Measurements from ENCODE around the gene GRIK3. TPM values are rescaled to one million over a fixed set of nuclear protein-coding genes. Genes with fewer than 3 reads are reported as not detected.

GRIK3 gene
- total RNA-seq, 5 donors from 2014 or later (not counting 1 experiment from before 2014, with no cell fraction given): 0.03 TPM; not detected in 4

DNA sequence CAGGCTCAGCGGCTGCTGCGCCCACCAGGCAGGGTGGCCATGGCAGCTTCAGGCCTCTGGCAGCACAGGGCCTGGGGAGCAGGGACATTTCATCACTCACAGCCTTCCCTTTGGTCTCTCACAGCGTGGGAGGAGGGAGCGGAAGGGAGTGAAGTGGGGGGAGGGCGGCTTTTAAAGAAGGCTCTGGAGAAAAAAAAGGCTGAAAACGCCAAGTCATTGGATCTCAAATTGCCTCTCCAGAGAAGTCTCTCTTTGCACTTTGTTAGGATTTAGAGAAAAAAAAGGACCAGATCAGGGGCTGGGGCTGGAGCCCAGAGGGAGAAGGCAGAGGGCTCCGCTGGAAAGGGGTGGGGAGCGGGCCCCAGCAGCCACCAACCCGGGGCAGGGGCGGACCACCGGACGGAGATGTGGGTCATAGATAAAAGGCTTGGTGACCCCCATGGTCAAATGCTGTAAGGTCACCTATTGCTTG is 209.9 kb downstream of the GRIK3 start:
- peaks cover 20 to 26% of the 10 kb centered on the region in 2 donors for H3K27me3 Mint-ChIP-seq
- no peak overlapping the region for H3K27ac ChIP-seq (ENCODE audit: low read length)
- no peaks in the 10 kb centered on the region for H3K9me3 ChIP-seq
- H3K27ac Mint-ChIP-seq: no peak overlapping the region
- H3K36me3 ChIP-seq (ENCODE audit: control insufficient read depth in 2 of 2, extremely low read depth in 1 of 2, insufficient read depth in 1 of 2, low read length in 1 of 2): no peaks in the 10 kb centered on the region
- no peak overlapping the region for H3K4me3 ChIP-seq (ENCODE audit: control insufficient read depth in 1 of 2, extremely low read depth in 1 of 2, low read length in 1 of 2)
- CTCF ChIA-PET: no interaction called here
- no peak for DNase-seq
- no peak overlapping the region for H3K4me3 Mint-ChIP-seq
- H3K4me1 Mint-ChIP-seq: no peaks in the 10 kb centered on the region
- no peaks in the 10 kb centered on the region for H3K4me1 ChIP-seq (ENCODE audit: control insufficient read depth in 1 of 2, extremely low read depth in 1 of 2, insufficient read depth in 2 of 2, low read length in 2 of 2)
- peaks cover 2 to 38% of the 10 kb centered on the region in 2 experiments for H3K27me3 ChIP-seq (replicated peaks in 1 of 2; ENCODE audit: control insufficient read depth in 2 of 2, extremely low read depth in 1 of 2, insufficient read depth in 2 of 2, low read length in 1 of 2)
- no peaks in the 10 kb centered on the region for H3K9me3 Mint-ChIP-seq
- WGBS (ENCODE audit: insufficient coverage): 42% methylated on average over 8 of the region's 12 CpGs
- no peaks in the 10 kb centered on the region for H3K36me3 Mint-ChIP-seq
- POLR2A ChIA-PET: no interaction called here
- no peak for ATAC-seq (replicated peaks in 1 of 4)

DNA sequence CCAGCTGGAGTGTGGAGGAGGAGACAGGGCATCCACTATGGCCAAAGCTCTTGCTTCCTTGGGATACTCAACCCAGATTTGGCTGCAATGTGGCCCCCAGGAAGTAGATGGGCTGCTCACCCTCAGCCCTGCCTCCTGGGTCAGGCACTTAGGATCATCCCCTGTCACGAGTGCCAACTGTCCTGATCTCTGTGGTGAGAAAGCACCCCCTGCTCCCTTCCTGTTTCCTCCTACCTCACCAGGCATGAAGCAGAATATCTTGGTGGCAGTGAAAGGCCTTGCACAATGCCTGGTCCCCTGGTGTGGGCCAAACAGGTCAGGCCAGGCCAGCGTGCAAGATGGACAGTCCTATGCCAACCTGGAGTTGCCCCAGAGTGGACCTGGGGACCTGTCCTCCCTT is 211.7 kb downstream of the GRIK3 start:
- no peak overlapping the region for H3K4me3 Mint-ChIP-seq
- no peaks in the 10 kb centered on the region for H3K4me1 Mint-ChIP-seq
- ChIA-PET POLR2A (no interaction called here), CTCF (no interaction called here)
- WGBS (ENCODE audit: insufficient coverage): 0% methylated on average over 1 of the region's 2 CpGs
- Histone ChIP-seq H3K4me1 (ENCODE audit: control insufficient read depth in 1 of 2, extremely low read depth in 1 of 2, insufficient read depth in 2 of 2, low read length in 2 of 2) (no peaks in the 10 kb centered on the region), H3K9me3 (no peaks in the 10 kb centered on the region), H3K36me3 (ENCODE audit: control insufficient read depth in 2 of 2, extremely low read depth in 1 of 2, insufficient read depth in 1 of 2, low read length in 1 of 2) (no peaks in the 10 kb centered on the region), H3K27me3 (replicated peaks in 1 of 2; ENCODE audit: control insufficient read depth in 2 of 2, extremely low read depth in 1 of 2, insufficient read depth in 2 of 2, low read length in 1 of 2) (peaks cover 2 to 44% of the 10 kb centered on the region in 2 experiments), H3K4me3 (ENCODE audit: control insufficient read depth in 1 of 2, extremely low read depth in 1 of 2, low read length in 1 of 2) (no peak overlapping the region), H3K27ac (ENCODE audit: low read length) (no peak overlapping the region)
- peaks cover 20 to 35% of the 10 kb centered on the region in 2 donors for H3K27me3 Mint-ChIP-seq
- no peak for DNase-seq
- H3K36me3 Mint-ChIP-seq: no peaks in the 10 kb centered on the region
- no peak overlapping the region for H3K27ac Mint-ChIP-seq
- H3K9me3 Mint-ChIP-seq: no peaks in the 10 kb centered on the region
- ATAC-seq (replicated peaks in 1 of 4): no peak

DNA sequence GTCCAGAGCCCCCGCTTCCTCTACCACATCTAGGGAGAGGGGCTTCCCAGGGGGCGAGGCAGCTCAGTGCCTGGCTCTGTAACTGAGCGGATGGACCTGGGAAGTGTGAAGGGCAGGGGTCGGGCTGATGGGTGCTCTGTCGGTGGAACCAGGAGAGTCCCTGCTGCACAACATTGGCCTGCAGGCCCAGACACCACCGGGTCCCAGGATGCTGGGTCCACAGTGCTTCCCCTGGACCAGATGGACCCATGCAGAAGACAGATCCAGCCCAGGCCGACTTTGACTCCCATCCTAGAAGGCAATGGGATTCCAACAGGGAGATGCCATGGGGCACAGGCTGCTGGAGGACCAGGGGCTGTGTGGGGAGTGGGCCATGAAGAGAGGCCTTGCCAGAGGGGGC is 212.9 kb downstream of the GRIK3 start:
- Histone ChIP-seq H3K36me3 (ENCODE audit: control insufficient read depth in 2 of 2, extremely low read depth in 1 of 2, insufficient read depth in 1 of 2, low read length in 1 of 2) (no peaks in the 10 kb centered on the region), H3K9me3 (no peaks in the 10 kb centered on the region), H3K27me3 (replicated peaks in 1 of 2; ENCODE audit: control insufficient read depth in 2 of 2, extremely low read depth in 1 of 2, insufficient read depth in 2 of 2, low read length in 1 of 2) (peaks cover 2 to 39% of the 10 kb centered on the region in 2 experiments), H3K27ac (ENCODE audit: low read length) (no peak overlapping the region), H3K4me1 (ENCODE audit: control insufficient read depth in 1 of 2, extremely low read depth in 1 of 2, insufficient read depth in 2 of 2, low read length in 2 of 2) (no peaks in the 10 kb centered on the region), H3K4me3 (ENCODE audit: control insufficient read depth in 1 of 2, extremely low read depth in 1 of 2, low read length in 1 of 2) (no peak overlapping the region)
- Mint-ChIP-seq H3K4me3 (no peak overlapping the region), H3K27ac (no peak overlapping the region), H3K27me3 (peaks cover 20 to 35% of the 10 kb centered on the region in 2 donors), H3K36me3 (no peaks in the 10 kb centered on the region), H3K9me3 (no peaks in the 10 kb centered on the region), H3K4me1 (no peaks in the 10 kb centered on the region)
- ChIA-PET CTCF (no interaction called here), POLR2A (no interaction called here)
- DNase-seq (no peak), ATAC-seq (replicated peaks in 1 of 4) (no peak)
- 78% methylated on average over 5 of the region's 7 CpGs for WGBS (ENCODE audit: insufficient coverage)

DNA sequence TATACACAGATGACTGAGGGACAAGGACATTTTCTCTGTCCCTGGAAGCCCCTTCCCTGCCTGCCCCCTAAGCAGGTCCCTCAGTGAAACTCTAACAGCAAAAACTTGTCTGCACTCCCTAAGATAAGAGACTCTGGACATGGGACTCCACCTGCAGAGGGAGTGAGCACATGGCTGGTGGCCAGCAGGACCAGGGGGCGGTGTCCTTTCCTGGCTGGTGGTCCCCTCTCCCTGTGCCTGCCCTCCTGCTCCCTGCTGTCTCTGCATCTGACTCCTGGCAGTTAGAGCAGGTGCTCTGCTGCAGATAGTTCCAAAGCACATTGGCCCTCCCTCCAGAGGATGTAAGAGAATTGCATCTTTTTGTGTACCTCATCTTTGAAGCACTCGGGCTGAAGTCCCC is 215.5 kb downstream of the GRIK3 start:
- H3K4me1 Mint-ChIP-seq: no peaks in the 10 kb centered on the region
- POLR2A ChIA-PET: no interaction called here
- H3K36me3 Mint-ChIP-seq: no peaks in the 10 kb centered on the region
- DNase-seq (no peak), ATAC-seq (replicated peaks in 1 of 4) (no peak)
- 47% methylated on average over 2 of the region's 2 CpGs for WGBS (ENCODE audit: insufficient coverage)
- Histone ChIP-seq H3K9me3 (no peaks in the 10 kb centered on the region), H3K4me3 (ENCODE audit: control insufficient read depth in 1 of 2, extremely low read depth in 1 of 2, low read length in 1 of 2) (no peak overlapping the region), H3K36me3 (ENCODE audit: control insufficient read depth in 2 of 2, extremely low read depth in 1 of 2, insufficient read depth in 1 of 2, low read length in 1 of 2) (no peaks in the 10 kb centered on the region), H3K27ac (ENCODE audit: low read length) (no peak overlapping the region), H3K4me1 (ENCODE audit: control insufficient read depth in 1 of 2, extremely low read depth in 1 of 2, insufficient read depth in 2 of 2, low read length in 2 of 2) (no peaks in the 10 kb centered on the region), H3K27me3 (replicated peaks in 1 of 2; ENCODE audit: control insufficient read depth in 2 of 2, extremely low read depth in 1 of 2, insufficient read depth in 2 of 2, low read length in 1 of 2) (peaks cover 0 to 31% of the 10 kb centered on the region in 2 experiments)
- CTCF ChIA-PET: no interaction called here
- H3K4me3 Mint-ChIP-seq: no peak overlapping the region
- no peak overlapping the region for H3K27ac Mint-ChIP-seq
- H3K9me3 Mint-ChIP-seq: no peaks in the 10 kb centered on the region
- H3K27me3 Mint-ChIP-seq: peaks cover 19 to 30% of the 10 kb centered on the region in 2 donors

DNA sequence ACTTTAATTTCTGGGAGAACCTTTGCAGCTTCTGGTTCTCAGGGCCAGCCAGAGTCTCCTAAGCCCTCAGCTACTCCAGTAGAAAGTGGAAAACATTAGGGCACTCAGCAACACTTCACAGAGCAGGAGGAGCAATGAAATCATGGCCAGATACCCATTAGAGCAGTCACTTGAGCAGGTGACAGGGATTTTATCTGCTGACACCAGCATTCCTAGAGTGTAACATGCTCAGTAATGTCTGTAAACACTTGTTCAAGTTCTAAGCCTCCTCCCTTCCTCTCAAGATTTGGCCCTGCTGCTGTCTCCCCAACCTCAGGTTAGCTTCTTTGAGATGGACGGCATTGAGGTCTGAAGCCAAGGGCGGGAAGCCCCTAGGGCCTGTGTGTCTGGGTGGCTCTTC is 218.0 kb downstream of the GRIK3 start:
- DNase-seq (no peak), ATAC-seq (replicated peaks in 1 of 4) (no peak)
- CTCF ChIA-PET: no interaction called here
- Mint-ChIP-seq H3K9me3 (no peaks in the 10 kb centered on the region), H3K36me3 (no peaks in the 10 kb centered on the region), H3K4me3 (no peak overlapping the region), H3K4me1 (no peaks in the 10 kb centered on the region), H3K27ac (no peak overlapping the region), H3K27me3 (peaks cover 10 to 22% of the 10 kb centered on the region in 2 donors)
- no peak overlapping the region for H3K4me3 ChIP-seq (ENCODE audit: control insufficient read depth in 1 of 2, extremely low read depth in 1 of 2, low read length in 1 of 2)
- POLR2A ChIA-PET: no interaction called here
- H3K27ac ChIP-seq (ENCODE audit: low read length): no peak overlapping the region
- no peaks in the 10 kb centered on the region for H3K4me1 ChIP-seq (ENCODE audit: control insufficient read depth in 1 of 2, extremely low read depth in 1 of 2, insufficient read depth in 2 of 2, low read length in 2 of 2)
- WGBS (ENCODE audit: insufficient coverage): 72% methylated on average over 2 of the region's 2 CpGs
- peaks cover 0 to 18% of the 10 kb centered on the region in 2 experiments for H3K27me3 ChIP-seq (replicated peaks in 1 of 2; ENCODE audit: control insufficient read depth in 2 of 2, extremely low read depth in 1 of 2, insufficient read depth in 2 of 2, low read length in 1 of 2)
- H3K36me3 ChIP-seq (ENCODE audit: control insufficient read depth in 2 of 2, extremely low read depth in 1 of 2, insufficient read depth in 1 of 2, low read length in 1 of 2): no peaks in the 10 kb centered on the region
- H3K9me3 ChIP-seq: no peaks in the 10 kb centered on the region

DNA sequence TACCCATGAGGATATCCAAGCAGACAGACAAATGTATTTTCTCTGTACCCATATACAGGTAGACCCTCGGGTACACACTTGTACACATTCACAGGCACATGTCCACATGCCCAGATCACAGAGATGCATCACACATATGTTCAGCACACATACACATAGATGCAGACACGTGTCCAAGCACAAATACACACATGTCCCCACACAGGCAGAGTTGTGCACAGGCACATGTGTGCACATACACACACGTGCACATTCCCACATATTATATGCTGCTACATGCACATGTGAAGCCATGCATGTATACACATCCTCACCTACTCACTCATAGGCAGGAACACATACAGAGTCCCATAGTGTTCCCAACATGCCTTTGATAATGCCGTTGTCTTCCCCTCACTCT is 219.5 kb downstream of the GRIK3 start:
- 55% methylated on average over 4 of the region's 4 CpGs for WGBS (ENCODE audit: insufficient coverage)
- no peaks in the 10 kb centered on the region for H3K9me3 ChIP-seq
- POLR2A ChIA-PET: no interaction called here

DNA sequence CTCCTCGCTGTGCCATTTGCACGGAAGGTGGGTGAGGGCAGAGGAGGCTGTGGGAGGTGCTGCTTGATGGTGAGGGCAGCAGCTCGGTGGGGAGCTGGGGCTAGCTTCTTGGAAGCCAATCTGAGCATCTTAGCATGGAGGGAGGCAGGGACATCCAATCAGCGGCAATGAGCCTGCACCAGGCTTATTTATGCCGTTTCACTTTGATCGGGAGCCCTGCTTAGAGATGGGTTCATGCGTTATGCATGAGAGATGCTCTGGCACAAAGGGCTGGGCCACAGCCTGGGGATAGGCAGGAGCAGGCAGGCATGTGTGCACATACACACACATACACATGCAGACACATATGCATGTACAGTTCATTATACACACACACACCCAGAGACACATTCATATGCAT is 220.2 kb downstream of the GRIK3 start:
- H3K4me1 ChIP-seq (ENCODE audit: control insufficient read depth in 1 of 2, extremely low read depth in 1 of 2, insufficient read depth in 2 of 2, low read length in 2 of 2): no peaks in the 10 kb centered on the region
- POLR2A ChIA-PET: no interaction called here
- H3K9me3 ChIP-seq: no peaks in the 10 kb centered on the region
- H3K27ac Mint-ChIP-seq: no peak overlapping the region
- CTCF ChIA-PET: no interaction called here
- no peak overlapping the region for H3K27ac ChIP-seq (ENCODE audit: low read length)
- H3K4me3 Mint-ChIP-seq: no peak overlapping the region
- no peaks in the 10 kb centered on the region for H3K36me3 Mint-ChIP-seq
- no peak overlapping the region for H3K4me3 ChIP-seq (ENCODE audit: control insufficient read depth in 1 of 2, extremely low read depth in 1 of 2, low read length in 1 of 2)
- DNase-seq (no peak), ATAC-seq (replicated peaks in 1 of 4) (no peak)
- H3K36me3 ChIP-seq (ENCODE audit: control insufficient read depth in 2 of 2, extremely low read depth in 1 of 2, insufficient read depth in 1 of 2, low read length in 1 of 2): no peaks in the 10 kb centered on the region
- H3K9me3 Mint-ChIP-seq: no peaks in the 10 kb centered on the region
- 70% methylated on average over 7 of the region's 7 CpGs for WGBS (ENCODE audit: insufficient coverage)
- no peaks in the 10 kb centered on the region for H3K4me1 Mint-ChIP-seq
- peaks cover 8 to 15% of the 10 kb centered on the region in 2 donors for H3K27me3 Mint-ChIP-seq
- H3K27me3 ChIP-seq (replicated peaks in 1 of 2; ENCODE audit: control insufficient read depth in 2 of 2, extremely low read depth in 1 of 2, insufficient read depth in 2 of 2, low read length in 1 of 2): peaks cover 0 to 8% of the 10 kb centered on the region in 2 experiments

More for the DNA sequence above, 219.5 kb downstream of the GRIK3 start:
- CTCF ChIA-PET: no interaction called here
- H3K27ac ChIP-seq (ENCODE audit: low read length): no peak overlapping the region
- ATAC-seq (replicated peaks in 1 of 4) (no peak), DNase-seq (no peak)
- peaks cover 0 to 15% of the 10 kb centered on the region in 2 experiments for H3K27me3 ChIP-seq (replicated peaks in 1 of 2; ENCODE audit: control insufficient read depth in 2 of 2, extremely low read depth in 1 of 2, insufficient read depth in 2 of 2, low read length in 1 of 2)
- no peaks in the 10 kb centered on the region for H3K36me3 ChIP-seq (ENCODE audit: control insufficient read depth in 2 of 2, extremely low read depth in 1 of 2, insufficient read depth in 1 of 2, low read length in 1 of 2)
- H3K4me3 Mint-ChIP-seq: no peak overlapping the region
- no peaks in the 10 kb centered on the region for H3K4me1 Mint-ChIP-seq
- peaks cover 5 to 17% of the 10 kb centered on the region in 2 donors for H3K27me3 Mint-ChIP-seq
- no peaks in the 10 kb centered on the region for H3K9me3 Mint-ChIP-seq
- no peak overlapping the region for H3K4me3 ChIP-seq (ENCODE audit: control insufficient read depth in 1 of 2, extremely low read depth in 1 of 2, low read length in 1 of 2)
- H3K4me1 ChIP-seq (ENCODE audit: control insufficient read depth in 1 of 2, extremely low read depth in 1 of 2, insufficient read depth in 2 of 2, low read length in 2 of 2): no peaks in the 10 kb centered on the region
- H3K27ac Mint-ChIP-seq: no peak overlapping the region
- H3K36me3 Mint-ChIP-seq: no peaks in the 10 kb centered on the region

Measured in T-cell (primary cell).